T-helper 2 cell treated with Interferon-gamma antibody and Interleukin-4, amounts not matched to agents 100 ng/mL and 5 ng/mL, for 36 hours (primary cell): ENCODE measurements around the gene LEAP2. TPM values are rescaled to one million over a fixed set of nuclear protein-coding genes. Genes with fewer than 3 reads are reported as not detected.

Experiments used
- total RNA-seq: library from RNA; stranded (reverse); gene quantifications from 2 replicates; pipeline ENCODE4 v1.2.3, GENCODE V29; 2022

LEAP2 gene
- total RNA-seq, 1 donor from 2014 or later, result 4.2 TPM

Other genes with a start within 250 kb of the LEAP2 start
- gene IL13, start 215.5 kb upstream of the LEAP2 start, total RNA-seq, result 32.6 and 39.1 TPM in 2 replicates
- 4.0 and 7.9 TPM in 2 replicates for gene IL4, start 199.7 kb upstream of the LEAP2 start, total RNA-seq
- gene KIF3A, start 136.1 kb upstream of the LEAP2 start, total RNA-seq, result 18.6 and 19.8 TPM in 2 replicates
- gene CCNI2, start 126.2 kb upstream of the LEAP2 start, total RNA-seq, result 8.6 and 11.2 TPM in 2 replicates
- gene SEPTIN8, start 96.4 kb upstream of the LEAP2 start, total RNA-seq, result 28.2 and 32.6 TPM in 2 replicates
- 0.07 and 0.09 TPM in 2 replicates for gene SOWAHA, start 60.4 kb upstream of the LEAP2 start, total RNA-seq
- 1.9 and 3.0 TPM in 2 replicates for gene SHROOM1, start 43.0 kb upstream of the LEAP2 start, total RNA-seq
- 0.18 and 0.27 TPM in 2 replicates for gene GDF9, start 7.2 kb upstream of the LEAP2 start, total RNA-seq
- gene UQCRQ, start 7.0 kb upstream of the LEAP2 start, total RNA-seq, result 330 and 336 TPM in 2 replicates
- 30.5 and 31.8 TPM in 2 replicates for gene AFF4, start 90.0 kb downstream of the LEAP2 start, total RNA-seq
- gene ZCCHC10, start 152.9 kb downstream of the LEAP2 start, total RNA-seq, result 33.9 and 35.4 TPM in 2 replicates
- 115 and 117 TPM in 2 replicates for gene HSPA4, start 178.3 kb downstream of the LEAP2 start, total RNA-seq